HG03520 (cell line): Measurements from ENCODE around the gene PVRIG.
"Not testable (repeated sequence)": the region's sequence is repeated elsewhere in the genome, so short reads cannot be mapped to it uniquely, and the experiment has no call there.

Experiments
- ATAC-seq: cut with Tn5 transposase; IDR thresholded peaks from one replicate; pipeline ENCODE4 v1.9.1; 2021; ENCODE audit warnings: mild to moderate bottlenecking, moderate library complexity; ENCODE audit not compliant: unreplicated experiment

Gene PVRIG

GRCh38 chr7:100270046-100270918, 50.5 kb downstream of the PVRIG start:
- ATAC-seq, result not testable (repeated sequence)
